IPS-15b (cell line): ENCODE results near the gene KCNG4.

Source experiments
- H3K27me3 ChIP-seq: one replicate; pipeline ENCODE4 v1.6.1; 2013; ENCODE audit warnings: low read length; ENCODE audit not compliant: control insufficient read depth, insufficient read depth
- H3K36me3 ChIP-seq: one replicate; pipeline ENCODE4 v1.6.1; 2013; ENCODE audit warnings: low read length; ENCODE audit not compliant: control insufficient read depth, insufficient read depth
- H3K4me1 ChIP-seq: one replicate; pipeline ENCODE4 v1.6.1; 2013; ENCODE audit warnings: mild to moderate bottlenecking, low read length; ENCODE audit not compliant: control insufficient read depth, insufficient read depth
- H3K4me3 ChIP-seq: one replicate; pipeline ENCODE4 v1.5.1; 2013; ENCODE audit warnings: low read depth, low read length
- H3K9ac ChIP-seq: one replicate; pipeline ENCODE4 v1.6.1; 2013; ENCODE audit warnings: low read depth, mild to moderate bottlenecking, low read length
- H3K9me3 ChIP-seq: one replicate; pipeline ENCODE4 v1.6.1; 2013; ENCODE audit warnings: mild to moderate bottlenecking, low read length; ENCODE audit not compliant: control insufficient read depth, insufficient read depth

KCNG4 gene

GRCh38 chr16:84260766-84261554 lies 21.1 kb upstream of the KCNG4 start:
- no peak overlapping the region for H3K4me3 ChIP-seq
- H3K4me1 ChIP-seq: no peaks in the 10 kb centered on the region
- no peaks in the 10 kb centered on the region for H3K9me3 ChIP-seq
- H3K9ac ChIP-seq: no peak overlapping the region
- no peaks in the 10 kb centered on the region for H3K27me3 ChIP-seq
- no peaks in the 10 kb centered on the region for H3K36me3 ChIP-seq

- Histone ChIP-seq H3K9ac (no peak overlapping the region), H3K4me1 (no peaks in the 10 kb centered on the region), H3K36me3 (no peaks in the 10 kb centered on the region), H3K4me3 (no peak overlapping the region), H3K9me3 (no peaks in the 10 kb centered on the region), H3K27me3 (no peaks in the 10 kb centered on the region)
Observed at GRCh38 chr16:84259691-84260090, 19.9 kb upstream of the KCNG4 start.

- Histone ChIP-seq H3K4me1 (no peaks in the 10 kb centered on the region), H3K9me3 (no peaks in the 10 kb centered on the region), H3K27me3 (no peaks in the 10 kb centered on the region), H3K36me3 (no peaks in the 10 kb centered on the region), H3K4me3 (no peak overlapping the region), H3K9ac (no peak overlapping the region)
Observed at GRCh38 chr16:84258266-84258665, 18.5 kb upstream of the KCNG4 start.

- no peaks in the 10 kb centered on the region for H3K4me1 ChIP-seq
- H3K27me3 ChIP-seq: no peaks in the 10 kb centered on the region
- no peaks in the 10 kb centered on the region for H3K9me3 ChIP-seq
- no peaks in the 10 kb centered on the region for H3K36me3 ChIP-seq
- no peak overlapping the region for H3K4me3 ChIP-seq
- H3K9ac ChIP-seq: no peak overlapping the region
Observed at GRCh38 chr16:84255050-84255810, 15.4 kb upstream of the KCNG4 start.

- Histone ChIP-seq H3K9ac (no peak overlapping the region), H3K36me3 (no peaks in the 10 kb centered on the region), H3K4me3 (no peak overlapping the region), H3K9me3 (no peaks in the 10 kb centered on the region), H3K4me1 (no peaks in the 10 kb centered on the region), H3K27me3 (no peaks in the 10 kb centered on the region)
Observed at GRCh38 chr16:84254062-84254461, 14.2 kb upstream of the KCNG4 start.

GRCh38 chr16:84253173-84253572 lies 13.4 kb upstream of the KCNG4 start:
- H3K4me1 ChIP-seq: no peaks in the 10 kb centered on the region
- H3K4me3 ChIP-seq: no peak overlapping the region
- H3K36me3 ChIP-seq: no peaks in the 10 kb centered on the region
- H3K9me3 ChIP-seq: no peaks in the 10 kb centered on the region
- H3K27me3 ChIP-seq: no peaks in the 10 kb centered on the region
- H3K9ac ChIP-seq: no peak overlapping the region

- H3K9ac ChIP-seq: no peak overlapping the region
- no peaks in the 10 kb centered on the region for H3K4me1 ChIP-seq
- H3K4me3 ChIP-seq: no peak overlapping the region
- no peaks in the 10 kb centered on the region for H3K9me3 ChIP-seq
- no peaks in the 10 kb centered on the region for H3K36me3 ChIP-seq
- no peaks in the 10 kb centered on the region for H3K27me3 ChIP-seq
Observed at GRCh38 chr16:84252184-84252583, 12.4 kb upstream of the KCNG4 start.

GRCh38 chr16:84247844-84248243 lies 8.0 kb upstream of the KCNG4 start:
- H3K4me1 ChIP-seq: no peaks in the 10 kb centered on the region
- H3K4me3 ChIP-seq: no peak overlapping the region
- H3K27me3 ChIP-seq: no peaks in the 10 kb centered on the region
- H3K9me3 ChIP-seq: no peaks in the 10 kb centered on the region
- no peaks in the 10 kb centered on the region for H3K36me3 ChIP-seq
- no peak overlapping the region for H3K9ac ChIP-seq

GRCh38 chr16:84247331-84247730 lies 7.5 kb upstream of the KCNG4 start:
- H3K4me3 ChIP-seq: no peak overlapping the region
- H3K9ac ChIP-seq: no peak overlapping the region
- H3K27me3 ChIP-seq: no peaks in the 10 kb centered on the region
- no peaks in the 10 kb centered on the region for H3K4me1 ChIP-seq
- no peaks in the 10 kb centered on the region for H3K9me3 ChIP-seq
- no peaks in the 10 kb centered on the region for H3K36me3 ChIP-seq

GRCh38 chr16:84246679-84247077 lies 6.9 kb upstream of the KCNG4 start:
- no peak overlapping the region for H3K4me3 ChIP-seq
- H3K27me3 ChIP-seq: no peaks in the 10 kb centered on the region
- H3K4me1 ChIP-seq: no peaks in the 10 kb centered on the region
- H3K36me3 ChIP-seq: no peaks in the 10 kb centered on the region
- H3K9me3 ChIP-seq: no peaks in the 10 kb centered on the region
- H3K9ac ChIP-seq: no peak overlapping the region

GRCh38 chr16:84245956-84246678 lies 6.3 kb upstream of the KCNG4 start:
- no peaks in the 10 kb centered on the region for H3K9me3 ChIP-seq
- H3K4me1 ChIP-seq: no peaks in the 10 kb centered on the region
- H3K9ac ChIP-seq: no peak overlapping the region
- H3K36me3 ChIP-seq: no peaks in the 10 kb centered on the region
- H3K27me3 ChIP-seq: no peaks in the 10 kb centered on the region
- no peak overlapping the region for H3K4me3 ChIP-seq
